ENCODE results near the gene SRGAP1. TPM values are rescaled to one million over a fixed set of nuclear protein-coding genes. Genes with fewer than 3 reads are reported as not detected.

The SRGAP1 gene
- polyA plus RNA-seq, 4 donors, result 2.2 to 8.5 (median 4.0) TPM

GRCh38 chr12:63985456-63985855 lies 141.0 kb downstream of the SRGAP1 start:
- Histone ChIP-seq H3K4me1 (ENCODE audit: control insufficient read depth in 3 of 3, insufficient read depth in 2 of 3, low read depth in 1 of 3, low read length in 2 of 3) (no peaks in the 10 kb centered on the region), H3K27me3 (ENCODE audit: control insufficient read depth in 3 of 3, insufficient read depth in 3 of 3, low read length in 3 of 3) (no peaks in the 10 kb centered on the region), H3K36me3 (ENCODE audit: control insufficient read depth in 3 of 3, insufficient read depth in 2 of 3, low read depth in 1 of 3, low read length in 3 of 3) (peaks cover 0 to 13% (median 0%) of the 10 kb centered on the region in 3 donors), H3K27ac (ENCODE audit: low read depth in 1 of 3, low read length in 2 of 3) (no peak overlapping the region), H3K4me3 (ENCODE audit: low read depth in 1 of 3, low read length in 3 of 3) (no peak overlapping the region), H3K9me3 (ENCODE audit: control insufficient read depth in 2 of 2, insufficient read depth in 1 of 2, low read depth in 1 of 2, low read length in 1 of 2) (no peaks in the 10 kb centered on the region)
- DNase-seq (no peak), FAIRE-seq (no peak)

GRCh38 chr12:63985945-63986344 lies 141.4 kb downstream of the SRGAP1 start:
- FAIRE-seq, result no peak
- 83 to 88% (median 87%) methylated on average over 2 of the region's 2 CpGs for WGBS, 3 donors
- no peaks in the 10 kb centered on the region for H3K9me3 ChIP-seq (ENCODE audit: control insufficient read depth in 2 of 2, insufficient read depth in 1 of 2, low read depth in 1 of 2, low read length in 1 of 2)

GRCh38 chr12:63989301-63989845 lies 144.9 kb downstream of the SRGAP1 start:
- DNase-seq (no peak), FAIRE-seq (no peak)
- H3K4me3 ChIP-seq (ENCODE audit: low read depth in 1 of 3, low read length in 3 of 3), result no peak overlapping the region
- no peaks in the 10 kb centered on the region for H3K27me3 ChIP-seq (ENCODE audit: control insufficient read depth in 3 of 3, insufficient read depth in 3 of 3, low read length in 3 of 3)
- H3K9me3 ChIP-seq (ENCODE audit: control insufficient read depth in 2 of 2, insufficient read depth in 1 of 2, low read depth in 1 of 2, low read length in 1 of 2), result no peaks in the 10 kb centered on the region
- WGBS, 3 donors, result 61 to 81% (median 70%) methylated on average over 2 of the region's 2 CpGs
- H3K4me1 ChIP-seq (ENCODE audit: control insufficient read depth in 3 of 3, insufficient read depth in 2 of 3, low read depth in 1 of 3, low read length in 2 of 3), result no peaks in the 10 kb centered on the region
- peaks cover 0 to 13% (median 4%) of the 10 kb centered on the region in 3 donors for H3K36me3 ChIP-seq (ENCODE audit: control insufficient read depth in 3 of 3, insufficient read depth in 2 of 3, low read depth in 1 of 3, low read length in 3 of 3)
- no peak overlapping the region for H3K27ac ChIP-seq (ENCODE audit: low read depth in 1 of 3, low read length in 2 of 3)

More at GRCh38 chr12:63985945-63986344, 141.4 kb downstream of the SRGAP1 start:
- Histone ChIP-seq H3K4me1 (ENCODE audit: control insufficient read depth in 3 of 3, insufficient read depth in 2 of 3, low read depth in 1 of 3, low read length in 2 of 3) (no peaks in the 10 kb centered on the region), H3K27ac (ENCODE audit: low read depth in 1 of 3, low read length in 2 of 3) (no peak overlapping the region), H3K27me3 (ENCODE audit: control insufficient read depth in 3 of 3, insufficient read depth in 3 of 3, low read length in 3 of 3) (no peaks in the 10 kb centered on the region), H3K36me3 (ENCODE audit: control insufficient read depth in 3 of 3, insufficient read depth in 2 of 3, low read depth in 1 of 3, low read length in 3 of 3) (peaks cover 0 to 13% (median 3%) of the 10 kb centered on the region in 3 donors), H3K4me3 (ENCODE audit: low read depth in 1 of 3, low read length in 3 of 3) (no peak overlapping the region)
- DNase-seq, result no peak

- H3K4me3 ChIP-seq (ENCODE audit: low read depth in 1 of 3, low read length in 3 of 3), result no peak overlapping the region
- H3K9me3 ChIP-seq (ENCODE audit: control insufficient read depth in 2 of 2, insufficient read depth in 1 of 2, low read depth in 1 of 2, low read length in 1 of 2), result no peaks in the 10 kb centered on the region
- FAIRE-seq (no peak), DNase-seq (no peak)
- peaks cover 0 to 4% (median 3%) of the 10 kb centered on the region in 3 donors for H3K36me3 ChIP-seq (ENCODE audit: control insufficient read depth in 3 of 3, insufficient read depth in 2 of 3, low read depth in 1 of 3, low read length in 3 of 3)
- H3K27me3 ChIP-seq (ENCODE audit: control insufficient read depth in 3 of 3, insufficient read depth in 3 of 3, low read length in 3 of 3), result no peaks in the 10 kb centered on the region
- no peaks in the 10 kb centered on the region for H3K4me1 ChIP-seq (ENCODE audit: control insufficient read depth in 3 of 3, insufficient read depth in 2 of 3, low read depth in 1 of 3, low read length in 2 of 3)
- H3K27ac ChIP-seq (ENCODE audit: low read depth in 1 of 3, low read length in 2 of 3), result no peak overlapping the region
- WGBS, 3 donors, result 77 to 88% (median 84%) methylated on average over 7 of the region's 7 CpGs
Observed at GRCh38 chr12:63990828-63991547, 146.5 kb downstream of the SRGAP1 start.

- H3K36me3 ChIP-seq (ENCODE audit: control insufficient read depth in 3 of 3, insufficient read depth in 2 of 3, low read depth in 1 of 3, low read length in 3 of 3), result peaks cover 0 to 4% (median 0%) of the 10 kb centered on the region in 3 donors
- H3K4me1 ChIP-seq (ENCODE audit: control insufficient read depth in 3 of 3, insufficient read depth in 2 of 3, low read depth in 1 of 3, low read length in 2 of 3), result no peaks in the 10 kb centered on the region
- WGBS, 3 donors, result 81 to 89% (median 87%) methylated on average over 2 of the region's 2 CpGs
- H3K27ac ChIP-seq (ENCODE audit: low read depth in 1 of 3, low read length in 2 of 3), result no peak overlapping the region
- H3K27me3 ChIP-seq (ENCODE audit: control insufficient read depth in 3 of 3, insufficient read depth in 3 of 3, low read length in 3 of 3), result no peaks in the 10 kb centered on the region
- H3K9me3 ChIP-seq (ENCODE audit: control insufficient read depth in 2 of 2, insufficient read depth in 1 of 2, low read depth in 1 of 2, low read length in 1 of 2), result no peaks in the 10 kb centered on the region
- DNase-seq, result no peak
- no peak for FAIRE-seq
- H3K4me3 ChIP-seq (ENCODE audit: low read depth in 1 of 3, low read length in 3 of 3), result no peak overlapping the region
Observed at GRCh38 chr12:63994704-63995103, 150.2 kb downstream of the SRGAP1 start.

- no peaks in the 10 kb centered on the region for H3K9me3 ChIP-seq (ENCODE audit: control insufficient read depth in 2 of 2, insufficient read depth in 1 of 2, low read depth in 1 of 2, low read length in 1 of 2)
- no peak overlapping the region for H3K27ac ChIP-seq (ENCODE audit: low read depth in 1 of 3, low read length in 2 of 3)
- no peak overlapping the region for H3K4me3 ChIP-seq (ENCODE audit: low read depth in 1 of 3, low read length in 3 of 3)
- FAIRE-seq, result no peak
- no peaks in the 10 kb centered on the region for H3K27me3 ChIP-seq (ENCODE audit: control insufficient read depth in 3 of 3, insufficient read depth in 3 of 3, low read length in 3 of 3)
- no peaks in the 10 kb centered on the region for H3K4me1 ChIP-seq (ENCODE audit: control insufficient read depth in 3 of 3, insufficient read depth in 2 of 3, low read depth in 1 of 3, low read length in 2 of 3)
- DNase-seq, result no peak
- H3K36me3 ChIP-seq (ENCODE audit: control insufficient read depth in 3 of 3, insufficient read depth in 2 of 3, low read depth in 1 of 3, low read length in 3 of 3), result peaks cover 0 to 4% (median 0%) of the 10 kb centered on the region in 3 donors
Observed at GRCh38 chr12:63995512-63995911, 151.0 kb downstream of the SRGAP1 start.

GRCh38 chr12:63996556-63996955 lies 152.1 kb downstream of the SRGAP1 start:
- Histone ChIP-seq H3K36me3 (ENCODE audit: control insufficient read depth in 3 of 3, insufficient read depth in 2 of 3, low read depth in 1 of 3, low read length in 3 of 3) (no peaks in the 10 kb centered on the region), H3K27me3 (ENCODE audit: control insufficient read depth in 3 of 3, insufficient read depth in 3 of 3, low read length in 3 of 3) (no peaks in the 10 kb centered on the region), H3K27ac (ENCODE audit: low read depth in 1 of 3, low read length in 2 of 3) (no peak overlapping the region), H3K4me3 (ENCODE audit: low read depth in 1 of 3, low read length in 3 of 3) (no peak overlapping the region), H3K9me3 (ENCODE audit: control insufficient read depth in 2 of 2, insufficient read depth in 1 of 2, low read depth in 1 of 2, low read length in 1 of 2) (no peaks in the 10 kb centered on the region), H3K4me1 (ENCODE audit: control insufficient read depth in 3 of 3, insufficient read depth in 2 of 3, low read depth in 1 of 3, low read length in 2 of 3) (no peaks in the 10 kb centered on the region)
- 93 to 98% (median 93%) methylated on average over 1 of the region's 1 CpG for WGBS, 3 donors
- FAIRE-seq (no peak), DNase-seq (no peak)

GRCh38 chr12:63997198-63997597 lies 152.7 kb downstream of the SRGAP1 start:
- Histone ChIP-seq H3K27me3 (ENCODE audit: control insufficient read depth in 3 of 3, insufficient read depth in 3 of 3, low read length in 3 of 3) (no peaks in the 10 kb centered on the region), H3K9me3 (ENCODE audit: control insufficient read depth in 2 of 2, insufficient read depth in 1 of 2, low read depth in 1 of 2, low read length in 1 of 2) (peaks cover 0 to 3% of the 10 kb centered on the region in 2 donors), H3K36me3 (ENCODE audit: control insufficient read depth in 3 of 3, insufficient read depth in 2 of 3, low read depth in 1 of 3, low read length in 3 of 3) (no peaks in the 10 kb centered on the region), H3K4me1 (ENCODE audit: control insufficient read depth in 3 of 3, insufficient read depth in 2 of 3, low read depth in 1 of 3, low read length in 2 of 3) (no peaks in the 10 kb centered on the region), H3K4me3 (ENCODE audit: low read depth in 1 of 3, low read length in 3 of 3) (no peak overlapping the region), H3K27ac (ENCODE audit: low read depth in 1 of 3, low read length in 2 of 3) (no peak overlapping the region)
- DNase-seq (no peak), FAIRE-seq (no peak)
- WGBS, 3 donors, result 93 to 100% (median 94%) methylated on average over 1 of the region's 1 CpG

- Histone ChIP-seq H3K27ac (ENCODE audit: low read depth in 1 of 3, low read length in 2 of 3) (no peak overlapping the region), H3K9me3 (ENCODE audit: control insufficient read depth in 2 of 2, insufficient read depth in 1 of 2, low read depth in 1 of 2, low read length in 1 of 2) (peaks cover 0 to 10% of the 10 kb centered on the region in 2 donors), H3K36me3 (ENCODE audit: control insufficient read depth in 3 of 3, insufficient read depth in 2 of 3, low read depth in 1 of 3, low read length in 3 of 3) (no peaks in the 10 kb centered on the region), H3K27me3 (ENCODE audit: control insufficient read depth in 3 of 3, insufficient read depth in 3 of 3, low read length in 3 of 3) (no peaks in the 10 kb centered on the region), H3K4me1 (ENCODE audit: control insufficient read depth in 3 of 3, insufficient read depth in 2 of 3, low read depth in 1 of 3, low read length in 2 of 3) (no peaks in the 10 kb centered on the region), H3K4me3 (ENCODE audit: low read depth in 1 of 3, low read length in 3 of 3) (no peak overlapping the region)
- no peak for DNase-seq
- FAIRE-seq, result no peak
Observed at GRCh38 chr12:63998584-63998983, 154.1 kb downstream of the SRGAP1 start.

Data from small intestine (tissue), 7 donors.